GM12892 (cell line): Measurements from ENCODE around the gene TNS3.

Source experiments
- POLR2A ChIP-seq: IDR thresholded peaks from 2 replicates; pipeline ENCODE4 v1.6.1; 2011; ENCODE audit warnings: low read depth, low read length, control low read depth
- POLR2AphosphoS5 ChIP-seq: IDR thresholded peaks from 2 replicates; pipeline ENCODE4 v1.6.1; 2011; ENCODE audit warnings: low read depth, low read length, control low read depth
- TAF1 ChIP-seq: IDR thresholded peaks from 2 replicates; pipeline ENCODE4 v1.6.1; 2011; ENCODE audit warnings: low read depth, mild to moderate bottlenecking, control low read depth, low read length, borderline replicate concordance

DNA sequence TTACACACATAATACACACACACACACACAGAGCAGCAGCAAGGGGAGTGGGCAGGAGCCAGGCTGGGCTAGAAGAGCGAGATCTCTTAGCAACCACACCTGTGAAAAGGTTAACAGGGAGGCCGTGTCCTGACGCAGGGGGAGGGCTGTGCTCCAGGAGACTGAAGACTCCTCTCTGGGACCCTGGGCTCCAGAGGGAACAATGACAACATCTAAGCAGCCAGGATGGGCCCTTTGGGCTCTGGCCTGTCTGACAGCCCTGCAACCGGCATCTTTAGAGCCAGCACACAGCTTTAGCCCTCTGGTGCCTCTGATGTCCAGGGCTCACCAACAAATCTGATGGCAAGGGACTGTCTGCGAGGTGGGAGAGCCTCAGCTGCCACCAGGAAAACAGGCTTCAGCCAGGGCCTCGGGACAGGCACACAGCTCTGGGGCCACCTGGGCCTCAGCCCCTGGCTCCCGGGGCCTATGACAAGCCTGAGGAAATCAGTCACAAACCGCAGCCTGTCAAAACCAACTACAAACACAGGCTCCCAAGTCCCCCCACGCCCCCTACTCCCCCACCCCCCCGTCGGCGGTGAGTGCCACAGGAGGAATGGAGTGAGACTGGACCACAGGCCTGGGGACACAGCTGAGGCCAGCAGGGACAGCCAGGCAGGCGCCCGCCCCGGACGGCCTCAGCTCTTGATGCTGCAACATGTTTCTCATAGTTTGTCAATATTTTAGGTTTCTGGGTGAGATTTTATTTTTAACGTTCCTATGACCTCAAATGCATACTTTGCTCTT lies 102.8 kb downstream of the TNS3 start:
- TF ChIP-seq TAF1: no peak
- TF ChIP-seq POLR2AphosphoS5: no peak
- no peak for TF ChIP-seq POLR2A
